Stimulated activated CD8-positive, alpha-beta memory T cell treated with anti-CD3 and anti-CD28 coated beads, Interleukin-2, amount 100 ng/mL, for 1 hour (primary cell): Measurements from ENCODE around the gene TMEM272.
A peak's percentile ranks its signal among the peaks of the same experiment; 100 is the strongest.
"Not testable (repeated sequence)": the region's sequence is repeated elsewhere in the genome, so short reads cannot be mapped to it uniquely, and the experiment has no call there.

Source experiments
- DNase-seq, 2 donors: peaks; one replicate each; pipeline ENCODE4 v3.0.0-alpha.2; 2020; ENCODE audit warnings: low read depth in 2 of 2

TMEM272 gene

GRCh38 chr13:51824712-51825111, 20.3 kb downstream of the TMEM272 start:
- DNase-seq = not testable (repeated sequence)

- DNase-seq = no peak
These were observed 21.1 kb downstream of the TMEM272 start for GRCh38 chr13:51823863-51824262.

- DNase-seq = no peak
These were observed 21.6 kb downstream of the TMEM272 start for GRCh38 chr13:51823359-51823758.

- no peak for DNase-seq
These were observed 22.7 kb downstream of the TMEM272 start for GRCh38 chr13:51822106-51822815.

- DNase-seq = no peak
These were observed 23.4 kb downstream of the TMEM272 start for GRCh38 chr13:51821606-51822005.

GRCh38 chr13:51820016-51820597, 24.9 kb downstream of the TMEM272 start:
- no peak for DNase-seq

- DNase-seq = no peak
These were observed 25.4 kb downstream of the TMEM272 start for GRCh38 chr13:51819544-51819943.

- no peak for DNase-seq
These were observed 26.0 kb downstream of the TMEM272 start for GRCh38 chr13:51818781-51819511.

- no peak for DNase-seq
These were observed 26.7 kb downstream of the TMEM272 start for GRCh38 chr13:51818276-51818675.

- no peak for DNase-seq
These were observed 27.3 kb downstream of the TMEM272 start for GRCh38 chr13:51817717-51818116.

GRCh38 chr13:51816604-51817249, 28.2 kb downstream of the TMEM272 start:
- DNase-seq = no peak

GRCh38 chr13:51815848-51816247, 29.1 kb downstream of the TMEM272 start:
- DNase-seq = no peak

- DNase-seq = peak; percentile 54 to 60
These were observed 29.9 kb downstream of the TMEM272 start for GRCh38 chr13:51814825-51815650.

- DNase-seq = no peak
These were observed 30.9 kb downstream of the TMEM272 start for GRCh38 chr13:51814071-51814470.

GRCh38 chr13:51811920-51812451, 33.0 kb downstream of the TMEM272 start:
- DNase-seq = no peak

GRCh38 chr13:51811046-51811445, 33.9 kb downstream of the TMEM272 start:
- DNase-seq = no peak

- no peak for DNase-seq
These were observed 36.2 kb downstream of the TMEM272 start for GRCh38 chr13:51808811-51809210.

GRCh38 chr13:51807041-51807440, 37.9 kb downstream of the TMEM272 start:
- DNase-seq = no peak

- no peak for DNase-seq
These were observed 38.4 kb downstream of the TMEM272 start for GRCh38 chr13:51806566-51806965.

- DNase-seq = no peak
These were observed 39.1 kb downstream of the TMEM272 start for GRCh38 chr13:51805925-51806324.

- no peak for DNase-seq
These were observed 39.7 kb downstream of the TMEM272 start for GRCh38 chr13:51805313-51805712.
